ENCODE data around the gene BBS4. TPM values are rescaled to one million over a fixed set of nuclear protein-coding genes. Genes with fewer than 3 reads are reported as not detected.

The BBS4 gene
- total and polyA plus RNA-seq, 9 of the 15 experiments (the other 6 are each of a cell fraction or from before 2014, with no cell fraction given), result 25.1 to 80.7 (median 38.9) TPM

DNA sequence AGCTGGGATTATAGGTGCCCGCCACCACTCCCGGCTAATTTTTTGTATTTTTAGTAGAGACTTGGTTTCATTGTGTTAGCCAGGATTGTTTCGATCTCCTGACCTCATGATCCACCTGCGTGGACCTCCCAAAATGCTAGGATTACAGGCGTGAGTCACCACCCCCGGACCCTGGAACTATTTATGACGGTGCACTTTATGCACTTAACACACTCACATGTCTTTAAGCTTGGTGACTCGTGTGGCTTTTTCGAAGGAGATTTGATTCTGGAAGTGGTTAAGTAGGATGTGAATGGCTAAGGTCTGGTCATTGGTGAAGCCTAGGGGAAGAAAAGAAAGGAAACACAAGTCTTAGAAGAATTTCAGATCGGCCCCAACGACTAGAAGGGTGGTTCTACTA lies 20.3 kb downstream of the BBS4 start:
- TF ChIP-seq NFE2 (IDR thresholded peaks at IDR 0.05; ENCODE audit: low read depth) (0 out of 2 replicates have a peak, but pooled peaks have one; percentile 32), EGR1 (conservative IDR thresholded peaks at IDR 0.05) (peak; percentile 27; the same call in 1 of the 2 replicates), NR4A1 (CRISPR knock-in tag; IDR thresholded peaks at IDR 0.05) (no peak), NR4A1 (tag; IDR thresholded peaks at IDR 0.05) (no peak), DPF2 (IDR thresholded peaks at IDR 0.05) (0 out of 2 replicates have a peak, but pooled peaks have one; percentile 14), ZNF316 (IDR thresholded peaks at IDR 0.05) (peak; percentile 44; the same call in 1 of the 2 replicates)
- TF ChIP-seq, protein P1, sequence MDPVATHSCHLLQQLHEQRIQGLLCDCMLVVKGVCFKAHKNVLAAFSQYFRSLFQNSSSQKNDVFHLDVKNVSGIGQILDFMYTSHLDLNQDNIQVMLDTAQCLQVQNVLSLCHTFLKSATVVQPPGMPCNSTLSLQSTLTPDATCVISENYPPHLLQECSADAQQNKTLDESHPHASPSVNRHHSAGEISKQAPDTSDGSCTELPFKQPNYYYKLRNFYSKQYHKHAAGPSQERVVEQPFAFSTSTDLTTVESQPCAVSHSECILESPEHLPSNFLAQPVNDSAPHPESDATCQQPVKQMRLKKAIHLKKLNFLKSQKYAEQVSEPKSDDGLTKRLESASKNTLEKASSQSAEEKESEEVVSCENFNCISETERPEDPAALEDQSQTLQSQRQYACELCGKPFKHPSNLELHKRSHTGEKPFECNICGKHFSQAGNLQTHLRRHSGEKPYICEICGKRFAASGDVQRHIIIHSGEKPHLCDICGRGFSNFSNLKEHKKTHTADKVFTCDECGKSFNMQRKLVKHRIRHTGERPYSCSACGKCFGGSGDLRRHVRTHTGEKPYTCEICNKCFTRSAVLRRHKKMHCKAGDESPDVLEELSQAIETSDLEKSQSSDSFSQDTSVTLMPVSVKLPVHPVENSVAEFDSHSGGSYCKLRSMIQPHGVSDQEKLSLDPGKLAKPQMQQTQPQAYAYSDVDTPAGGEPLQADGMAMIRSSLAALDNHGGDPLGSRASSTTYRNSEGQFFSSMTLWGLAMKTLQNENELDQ (CRISPR knock-in tag; IDR thresholded peaks at IDR 0.05; ENCODE audit: borderline replicate concordance), result no peak
- TF ChIP-seq, protein P2, sequence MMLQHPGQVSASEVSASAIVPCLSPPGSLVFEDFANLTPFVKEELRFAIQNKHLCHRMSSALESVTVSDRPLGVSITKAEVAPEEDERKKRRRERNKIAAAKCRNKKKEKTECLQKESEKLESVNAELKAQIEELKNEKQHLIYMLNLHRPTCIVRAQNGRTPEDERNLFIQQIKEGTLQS (IDR thresholded peaks at IDR 0.05), result peak; percentile 56
- TF ChIP-seq, protein P2 (CRISPR knock-in tag; conservative IDR thresholded peaks at IDR 0.05), result no peak
- Histone ChIP-seq H3K4me2 (ENCODE audit: insufficient read depth, low read length) (no peak overlapping the region), H3K27me3 (ENCODE audit: control insufficient read depth in 2 of 2, insufficient read depth in 2 of 2, low read length in 2 of 2) (no peaks in the 10 kb centered on the region), H3K79me2 (ENCODE audit: control insufficient read depth, insufficient read depth, low read length) (peaks cover 2% of the 10 kb centered on the region; the same call in 2 of the 3 replicates), H3K9ac (ENCODE audit: insufficient read depth in 1 of 2, low read depth in 2 of 2, low read length in 2 of 2) (no peak overlapping the region), H3K9me1 (ENCODE audit: control insufficient read depth, insufficient read depth, low read length) (no peaks in the 10 kb centered on the region), H4K20me1 (replicated peaks; ENCODE audit: control insufficient read depth, insufficient read depth, low read length) (no peaks in the 10 kb centered on the region), H3K4me3 (no peak overlapping the region), H3K27ac (ENCODE audit: extremely low read depth, low read depth, low read length) (no peak overlapping the region), H3K4me1 (replicated peaks in 1 of 2; ENCODE audit: control insufficient read depth in 2 of 2, insufficient read depth in 2 of 2, low read length in 2 of 2) (peaks cover 0 to 2% of the 10 kb centered on the region in 2 experiments; a peak in 1 of 5 replicates), H3K36me3 (ENCODE audit: control insufficient read depth, insufficient read depth, low read length) (no peaks in the 10 kb centered on the region), H2AFZ (ENCODE audit: low read depth, low read length) (no peak overlapping the region), H3K9me3 (replicated peaks; ENCODE audit: control insufficient read depth, insufficient read depth, low read depth, low read length) (no peaks in the 10 kb centered on the region)
- ATAC-seq (peak; percentile 50; the same call in 2 of the 3 replicates), FAIRE-seq (no peak), DNase-seq (ENCODE audit: extremely low read depth in 1 of 4, low spot score in 3 of 4) (peak in 2 of 4 experiments; percentile 17 to 24)
- ChIA-PET CTCF (ENCODE audit: low intra/inter-chr PET ratio) (no interaction called here), POLR2A (no interaction called here)
- intact Hi-C loops (cut with micrococcal nuclease) (no loop called here), in situ Hi-C loops (cut with MboI) (no loop called here)
- WGBS (ENCODE audit: insufficient coverage, low coverage, missing lambda C conversion rate), result 53% methylated on average over 11 of the region's 11 CpGs
- BruUV-seq (replicated peaks), result no TSS peak

All from K562 (cell line).